GM11168 (cell line): Measurements from ENCODE around the gene TIAM1.

Experiments used
- in situ Hi-C: fragments of 300-500 bp; cut with MboI; formaldehyde crosslinking; loops from one replicate; pipeline ENCODE4 v1.12.0; 2022; ENCODE audit warnings: low sequenced_read_pairs; ENCODE audit not compliant: unreplicated experiment

TIAM1 gene

GRCh38 chr21:31185663-31186062 lies 158.4 kb downstream of the TIAM1 start:
- in situ Hi-C loops, result loop anchor here (10.0 kb wide), 1 partner anchor 81 kb away; no protein-coding TSS in a partner anchor

GRCh38 chr21:31184876-31185275 lies 159.2 kb downstream of the TIAM1 start:
- in situ Hi-C loops, result loop anchor here (10.0 kb wide), 1 partner anchor 80 kb away; no protein-coding TSS in a partner anchor

- in situ Hi-C loops, result loop anchor here (10.0 kb wide), 1 partner anchor 80 kb away; no protein-coding TSS in a partner anchor
Measured at GRCh38 chr21:31184459-31184858, 159.6 kb downstream of the TIAM1 start.

GRCh38 chr21:31182231-31183140 lies 161.6 kb downstream of the TIAM1 start:
- in situ Hi-C loops, result loop anchor here (10.0 kb wide), 1 partner anchor 78 kb away; no protein-coding TSS in a partner anchor

GRCh38 chr21:31181082-31181750 lies 162.8 kb downstream of the TIAM1 start:
- in situ Hi-C loops, result loop anchor here (10.0 kb wide), 1 partner anchor 76 kb away; no protein-coding TSS in a partner anchor

GRCh38 chr21:31180256-31181081 lies 163.6 kb downstream of the TIAM1 start:
- in situ Hi-C loops, result loop anchor here (10.0 kb wide), 1 partner anchor 76 kb away; no protein-coding TSS in a partner anchor

GRCh38 chr21:31176725-31177124 lies 167.3 kb downstream of the TIAM1 start:
- in situ Hi-C loops, result no loop called here

- in situ Hi-C loops, result no loop called here
Measured at GRCh38 chr21:31176080-31176551, 167.9 kb downstream of the TIAM1 start.

GRCh38 chr21:31173881-31174555 lies 170.0 kb downstream of the TIAM1 start:
- in situ Hi-C loops, result no loop called here

GRCh38 chr21:31172328-31172727 lies 171.7 kb downstream of the TIAM1 start:
- in situ Hi-C loops, result no loop called here

- in situ Hi-C loops, result loop anchor here (10.0 kb wide), 1 partner anchor 450 kb away; the partner anchor contains the start of gene KRTAP21-3
Measured at GRCh38 chr21:31164713-31165694, 179.1 kb downstream of the TIAM1 start.

- in situ Hi-C loops, result loop anchor here (10.0 kb wide), 1 partner anchor 448 kb away; the partner anchor contains the start of gene KRTAP21-3
Measured at GRCh38 chr21:31162827-31163226, 181.2 kb downstream of the TIAM1 start.

- in situ Hi-C loops, result loop anchor here (10.0 kb wide), 1 partner anchor 447 kb away; the partner anchor contains the start of gene KRTAP21-3
Measured at GRCh38 chr21:31162079-31162699, 181.9 kb downstream of the TIAM1 start.

- in situ Hi-C loops, result loop anchor here (10.0 kb wide), 1 partner anchor 446 kb away; the partner anchor contains the start of gene KRTAP21-3
Measured at GRCh38 chr21:31161157-31161556, 182.9 kb downstream of the TIAM1 start.

GRCh38 chr21:31159808-31160207 lies 184.3 kb downstream of the TIAM1 start:
- in situ Hi-C loops, result loop anchor here (10.0 kb wide), 1 partner anchor 445 kb away; the partner anchor contains the start of gene KRTAP21-3

- in situ Hi-C loops, result no loop called here
Measured at GRCh38 chr21:31158789-31159581, 185.1 kb downstream of the TIAM1 start.

GRCh38 chr21:31157756-31158155 lies 186.3 kb downstream of the TIAM1 start:
- in situ Hi-C loops, result no loop called here
